Trophoblast cell (in vitro differentiated cells and primary cell): ENCODE data around the gene PRXL2A.

Experiments
- DNase-seq, 2 donors: peaks; one replicate each; pipeline ENCODE4 v3.0.0-alpha.2; 2016
- H2AFZ ChIP-seq: 2 replicates; pipeline ENCODE4 v1.6.1; 2013; ENCODE audit warnings: low read length, moderate library complexity, mild to moderate bottlenecking; ENCODE audit not compliant: insufficient read depth, poor library complexity
- H2AK5ac ChIP-seq: 2 replicates; pipeline ENCODE4 v1.6.1; 2013; ENCODE audit warnings: mild to moderate bottlenecking, low read length
- H2BK120ac ChIP-seq: 2 replicates; pipeline ENCODE4 v1.6.1; 2013; ENCODE audit warnings: low read length, mild to moderate bottlenecking, moderate library complexity; ENCODE audit not compliant: insufficient read depth, poor library complexity
- H2BK12ac ChIP-seq: 2 replicates; pipeline ENCODE4 v1.6.1; 2013; ENCODE audit warnings: mild to moderate bottlenecking, low read length, moderate library complexity
- H2BK5ac ChIP-seq: 2 replicates; pipeline ENCODE4 v1.6.1; 2013; ENCODE audit warnings: low read length, low read depth, moderate library complexity, mild to moderate bottlenecking; ENCODE audit not compliant: poor library complexity
- H3K14ac ChIP-seq: 2 replicates; pipeline ENCODE4 v1.6.1; 2013; ENCODE audit warnings: mild to moderate bottlenecking, low read length
- H3K18ac ChIP-seq: 2 replicates; pipeline ENCODE4 v1.6.1; 2013; ENCODE audit warnings: mild to moderate bottlenecking, low read length
- H3K23ac ChIP-seq: 2 replicates; pipeline ENCODE4 v1.6.1; 2013; ENCODE audit warnings: low read length
- H3K27ac ChIP-seq: 2 replicates; pipeline ENCODE4 v1.5.1; 2013; ENCODE audit warnings: low read depth, mild to moderate bottlenecking, inconsistent platforms, low read length, moderate library complexity
- H3K27me3 ChIP-seq: 2 replicates; pipeline ENCODE4 v1.6.1; 2013; ENCODE audit warnings: inconsistent platforms, mild to moderate bottlenecking, low read length, moderate library complexity; ENCODE audit not compliant: insufficient read depth
- H3K36me3 ChIP-seq, 2 experiments: 1 replicate in 1 of 2; 2 replicates in 1 of 2; pipeline ENCODE4 v1.6.1; 2013; ENCODE audit warnings: low read length in 2 of 2, mild to moderate bottlenecking in 2 of 2, moderate library complexity in 1 of 2; ENCODE audit not compliant: insufficient read depth in 2 of 2, control insufficient read depth in 1 of 2
- H3K4ac ChIP-seq: 2 replicates; pipeline ENCODE4 v1.6.1; 2013; ENCODE audit warnings: low read depth, mild to moderate bottlenecking, low read length, moderate library complexity
- H3K4me1 ChIP-seq, 2 experiments: 1 replicate in 1 of 2; 2 replicates in 1 of 2; pipeline ENCODE4 v1.6.1; 2013; ENCODE audit warnings: low read length in 2 of 2, mild to moderate bottlenecking in 2 of 2, moderate library complexity in 1 of 2; ENCODE audit not compliant: insufficient read depth in 2 of 2, control insufficient read depth in 1 of 2
- H3K4me2 ChIP-seq: 2 replicates; pipeline ENCODE4 v1.6.1; 2013; ENCODE audit warnings: inconsistent platforms, mild to moderate bottlenecking, low read length, moderate library complexity
- H3K4me3 ChIP-seq: 2 replicates; pipeline ENCODE4 v1.5.1; 2013; ENCODE audit warnings: mild to moderate bottlenecking, low read depth, low read length, inconsistent platforms
- H3K79me1 ChIP-seq: one replicate; pipeline ENCODE4 v1.6.1; 2013; ENCODE audit warnings: low read length
- H3K79me2 ChIP-seq: 2 replicates; pipeline ENCODE4 v1.6.1; 2013; ENCODE audit warnings: low read length, mild to moderate bottlenecking; ENCODE audit not compliant: control insufficient read depth, insufficient read depth, poor library complexity
- H3K9ac ChIP-seq: 2 replicates; pipeline ENCODE4 v1.6.1; 2013; ENCODE audit warnings: mild to moderate bottlenecking, low read length
- H3K9me3 ChIP-seq: 2 replicates; pipeline ENCODE4 v1.6.1; 2013; ENCODE audit warnings: low read depth, mild to moderate bottlenecking, control low read depth, inconsistent platforms, low read length; ENCODE audit not compliant: insufficient read depth
- H4K12ac ChIP-seq: 2 replicates; pipeline ENCODE4 v1.6.1; 2013; ENCODE audit warnings: low read depth, mild to moderate bottlenecking, low read length, moderate library complexity
- H4K8ac ChIP-seq: 2 replicates; pipeline ENCODE4 v1.6.1; 2013; ENCODE audit warnings: low read depth, mild to moderate bottlenecking, low read length, moderate library complexity
- H4K91ac ChIP-seq: one replicate; pipeline ENCODE4 v1.6.1; 2013; ENCODE audit warnings: low read depth, mild to moderate bottlenecking, low read length, moderate library complexity
- WGBS: extraction: QIAGEN DNeasy Blood & Tissue Kit; methylation state at CpG from one replicate; pipeline ENCODE4 v1.1.7; 2013; ENCODE audit warnings: missing lambda C conversion rate; ENCODE audit not compliant: insufficient read length, insufficient coverage; ENCODE audit errors: extremely low coverage; 5-methylcytosine and 5-hydroxymethylcytosine counted together

The PRXL2A gene

GRCh38 chr10:80461208-80462183 lies 53.1 kb downstream of the PRXL2A start:
- Histone ChIP-seq H2AK5ac (peak overlapping the region; percentile 40), H3K36me3 (peaks cover 4 to 7% of the 10 kb centered on the region in 2 experiments), H4K8ac (peak overlapping the region; percentile 3), H3K9me3 (no peaks in the 10 kb centered on the region), H2AFZ (no peak overlapping the region), H4K91ac (peak overlapping the region; percentile 10), H3K18ac (peak overlapping the region; percentile 68), H2BK120ac (peak overlapping the region; percentile 44), H4K12ac (no peak overlapping the region), H3K27ac (peak overlapping the region; percentile 83), H3K27me3 (no peaks in the 10 kb centered on the region), H2BK5ac (peak overlapping the region; percentile 35), H2BK12ac (peak overlapping the region; percentile 26), H3K4ac (peak overlapping the region; percentile 78), H3K79me1 (peaks cover 38% of the 10 kb centered on the region), H3K14ac (peak overlapping the region; percentile 29), H3K23ac (no peak overlapping the region), H3K9ac (no peak overlapping the region), H3K4me1 (peaks cover 62 to 75% of the 10 kb centered on the region in 2 experiments), H3K4me2 (peak overlapping the region; percentile 50), H3K4me3 (no peak overlapping the region), H3K79me2 (peaks cover 53% of the 10 kb centered on the region)
- peak in 1 of 2 donors; percentile 45 for DNase-seq
- no CpG with 5 or more reads among the region's 8 CpGs for WGBS

GRCh38 chr10:80462299-80462980 lies 54.1 kb downstream of the PRXL2A start:
- H3K36me3 ChIP-seq = peaks cover 4 to 6% of the 10 kb centered on the region in 2 experiments
- no peak overlapping the region for H3K4me2 ChIP-seq
- no peak overlapping the region for H4K91ac ChIP-seq
- no peak overlapping the region for H3K4me3 ChIP-seq
- no peak overlapping the region for H2BK120ac ChIP-seq
- no peak overlapping the region for H2BK12ac ChIP-seq
- no peak for DNase-seq
- H2AK5ac ChIP-seq = no peak overlapping the region
- H3K18ac ChIP-seq = no peak overlapping the region
- peaks cover 63 to 82% of the 10 kb centered on the region in 2 experiments for H3K4me1 ChIP-seq
- no peaks in the 10 kb centered on the region for H3K27me3 ChIP-seq
- peaks cover 56% of the 10 kb centered on the region for H3K79me2 ChIP-seq
- no peak overlapping the region for H3K23ac ChIP-seq
- no peak overlapping the region for H4K8ac ChIP-seq
- peaks cover 40% of the 10 kb centered on the region for H3K79me1 ChIP-seq
- H3K9ac ChIP-seq = no peak overlapping the region
- no peak overlapping the region for H3K14ac ChIP-seq
- H2BK5ac ChIP-seq = no peak overlapping the region
- peak overlapping the region; percentile 80 for H3K4ac ChIP-seq
- no CpG with 5 or more reads among the region's 7 CpGs for WGBS
- peak overlapping the region; percentile 3 for H3K27ac ChIP-seq
- no peaks in the 10 kb centered on the region for H3K9me3 ChIP-seq
- no peak overlapping the region for H2AFZ ChIP-seq
- H4K12ac ChIP-seq = no peak overlapping the region

- H3K4me1 ChIP-seq = peaks cover 60 to 81% of the 10 kb centered on the region in 2 experiments
- H3K4ac ChIP-seq = peak overlapping the region; percentile 80
- H2AK5ac ChIP-seq = no peak overlapping the region
- no peak overlapping the region for H2BK120ac ChIP-seq
- peak overlapping the region; percentile 36 for H3K27ac ChIP-seq
- H2AFZ ChIP-seq = no peak overlapping the region
- no peak overlapping the region for H4K12ac ChIP-seq
- no peak overlapping the region for H4K91ac ChIP-seq
- no peak overlapping the region for H4K8ac ChIP-seq
- peaks cover 52% of the 10 kb centered on the region for H3K79me2 ChIP-seq
- peaks cover 2 to 4% of the 10 kb centered on the region in 2 experiments for H3K36me3 ChIP-seq
- H3K18ac ChIP-seq = no peak overlapping the region
- no peak overlapping the region for H2BK12ac ChIP-seq
- H3K23ac ChIP-seq = no peak overlapping the region
- no peak overlapping the region for H2BK5ac ChIP-seq
- no peak overlapping the region for H3K4me3 ChIP-seq
- H3K79me1 ChIP-seq = peaks cover 42% of the 10 kb centered on the region
- no CpG with 5 or more reads among the region's 5 CpGs for WGBS
- no peak overlapping the region for H3K9ac ChIP-seq
- no peaks in the 10 kb centered on the region for H3K9me3 ChIP-seq
- H3K4me2 ChIP-seq = no peak overlapping the region
- H3K27me3 ChIP-seq = no peaks in the 10 kb centered on the region
- DNase-seq = no peak
- H3K14ac ChIP-seq = no peak overlapping the region
Measured at GRCh38 chr10:80462981-80463741, 54.8 kb downstream of the PRXL2A start.

- H2BK120ac ChIP-seq = peak overlapping the region; percentile 18
- peaks cover 47% of the 10 kb centered on the region for H3K79me1 ChIP-seq
- H3K9ac ChIP-seq = no peak overlapping the region
- no CpG with 5 or more reads among the region's 10 CpGs for WGBS
- no peaks in the 10 kb centered on the region for H3K27me3 ChIP-seq
- H3K4ac ChIP-seq = peak overlapping the region; percentile 35
- peaks cover 56 to 80% of the 10 kb centered on the region in 2 experiments for H3K4me1 ChIP-seq
- no peak overlapping the region for H2BK12ac ChIP-seq
- peak overlapping the region; percentile 42 for H4K91ac ChIP-seq
- no peak overlapping the region for H3K4me2 ChIP-seq
- H3K23ac ChIP-seq = no peak overlapping the region
- H3K36me3 ChIP-seq = peaks cover 2 to 4% of the 10 kb centered on the region in 2 experiments
- H2AK5ac ChIP-seq = no peak overlapping the region
- H2AFZ ChIP-seq = no peak overlapping the region
- peak overlapping the region; percentile 2 for H3K27ac ChIP-seq
- H3K14ac ChIP-seq = peak overlapping the region; percentile 62
- H2BK5ac ChIP-seq = peak overlapping the region; percentile 8
- no peak overlapping the region for H4K12ac ChIP-seq
- H4K8ac ChIP-seq = no peak overlapping the region
- peaks cover 50% of the 10 kb centered on the region for H3K79me2 ChIP-seq
- DNase-seq = no peak
- H3K4me3 ChIP-seq = no peak overlapping the region
- peak overlapping the region; percentile 64 for H3K18ac ChIP-seq
- no peaks in the 10 kb centered on the region for H3K9me3 ChIP-seq
Measured at GRCh38 chr10:80463868-80464267, 55.5 kb downstream of the PRXL2A start.
